Tibial nerve (tissue), 4 donors: ENCODE data around the gene DLGAP1. TPM values are rescaled to one million over a fixed set of nuclear protein-coding genes. Genes with fewer than 3 reads are reported as not detected.

ENCODE experiments used
- DNase-seq, 2 donors: peaks; one replicate each; pipeline ENCODE4 v3.0.0-alpha.2; 2019; ENCODE audit warnings: low spot score in 2 of 2
- H3K27ac ChIP-seq, 4 donors: fragments of 200-600 bp; sonication (generic) in 3 of 4; one replicate each; pipeline ENCODE4 v1.5.1; 2017 to 2019; ENCODE audit warnings: mild to moderate bottlenecking in 1 of 4
- H3K27me3 ChIP-seq, 2 donors: fragments of 200-600 bp; sonication (generic) in 1 of 2; one replicate each; pipeline versions ENCODE4 v1.5.1 to v1.6.0; 2017 to 2019
- H3K36me3 ChIP-seq, 3 donors: fragments of 200-600 bp; sonication (generic); one replicate each; pipeline ENCODE4 v1.5.1; 2018 to 2019
- H3K4me1 ChIP-seq, 4 donors: fragments of 200-600 bp; sonication (generic) in 3 of 4; one replicate each; pipeline ENCODE4 v1.5.1; 2017 to 2019
- H3K4me3 ChIP-seq, 4 donors: fragments of 200-600 bp; sonication (generic) in 3 of 4; one replicate each; pipeline ENCODE4 v1.5.1; 2017 to 2019; ENCODE audit warnings: mild to moderate bottlenecking in 1 of 4, moderate library complexity in 1 of 4
- H3K9me3 ChIP-seq, 4 donors: fragments of 200-600 bp; sonication (generic) in 3 of 4; one replicate each; pipeline ENCODE4 v1.5.1; 2017 to 2019
- CTCF ChIP-seq, 5 experiments: fragments of 200-600 bp in 3 of 5; fragments of 450-650 bp in 2 of 5; sonication (generic) in 3 of 5; IDR thresholded peaks; one replicate each; pipeline ENCODE4 v1.5.1; 2016 to 2019; ENCODE audit warnings: antibody characterized with exemption in 5 of 5, mild to moderate bottlenecking in 3 of 5, moderate library complexity in 2 of 5
- EP300 ChIP-seq, 2 donors: sonication (generic); formaldehyde crosslinking; IDR thresholded peaks; one replicate each; pipeline ENCODE4 v1.6.1; 2017; ENCODE audit warnings: antibody characterized with exemption in 2 of 2, mild to moderate bottlenecking in 1 of 2
- POLR2A ChIP-seq, 2 donors: fragments of 450-650 bp; IDR thresholded peaks; one replicate each; pipeline ENCODE4 v1.6.1; 2017; ENCODE audit warnings: antibody characterized with exemption in 2 of 2, mild to moderate bottlenecking in 2 of 2, moderate library complexity in 2 of 2
- WGBS, 2 donors: methylation state at CpG; one replicate each; pipeline ENCODE4 v1.1.5; 2018; 5-methylcytosine and 5-hydroxymethylcytosine counted together
- total RNA-seq, 4 donors: library from RNA; depleted of rRNA; stranded (reverse); fragments of >200 nt; gene quantifications; one replicate each; pipeline ENCODE4 v1.1.0, GENCODE V29; 2016

Gene DLGAP1
- total RNA-seq, 4 donors from 2014 or later: 1.5 to 18.3 (median 2.5) TPM

DNA sequence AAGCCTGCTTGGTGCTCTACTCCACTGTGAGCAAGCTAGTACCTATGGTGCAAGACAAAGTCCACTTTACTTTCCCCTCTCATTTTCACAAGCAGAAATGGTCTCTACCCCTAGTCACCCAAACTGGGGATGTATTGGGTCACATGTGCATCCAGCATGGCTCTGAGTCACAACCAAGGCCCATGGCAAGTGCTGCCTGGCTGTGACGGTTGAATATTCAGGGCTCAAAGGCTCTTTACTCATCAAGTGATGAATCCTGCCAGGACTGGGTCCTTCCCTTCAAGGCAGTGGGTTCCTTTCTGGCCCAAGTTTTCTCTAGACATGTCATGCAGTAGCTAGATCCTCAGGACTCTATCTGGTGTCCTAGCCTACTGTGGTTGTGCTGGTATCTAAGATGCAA lies 311.5 kb downstream of the DLGAP1 start:
- Histone ChIP-seq H3K4me3 (no peak overlapping the region), H3K9me3 (no peaks in the 10 kb centered on the region), H3K27me3 (no peaks in the 10 kb centered on the region), H3K36me3 (no peaks in the 10 kb centered on the region), H3K27ac (no peak overlapping the region), H3K4me1 (no peaks in the 10 kb centered on the region)
- DNase-seq: no peak
- WGBS, 2 donors: 89 to 100% methylated on average over 1 of the region's 1 CpG
- TF ChIP-seq CTCF (IDR thresholded peaks at IDR 0.05): no peak
- no peak for TF ChIP-seq POLR2A (IDR thresholded peaks at IDR 0.05)
- TF ChIP-seq EP300 (IDR thresholded peaks at IDR 0.05): no peak

- WGBS, 2 donors: 95 to 96% methylated on average over 5 of the region's 5 CpGs
- TF ChIP-seq CTCF (IDR thresholded peaks at IDR 0.05) (no peak), EP300 (IDR thresholded peaks at IDR 0.05) (no peak), POLR2A (IDR thresholded peaks at IDR 0.05) (no peak)
- no peaks in the 10 kb centered on the region for H3K9me3 ChIP-seq
- no peak overlapping the region for H3K4me3 ChIP-seq
- H3K4me1 ChIP-seq: no peaks in the 10 kb centered on the region
- no peak for DNase-seq
- H3K36me3 ChIP-seq: no peaks in the 10 kb centered on the region
- H3K27ac ChIP-seq: no peak overlapping the region
- no peaks in the 10 kb centered on the region for H3K27me3 ChIP-seq
Observed at GRCh38 chr18:4142876-4143275, 312.2 kb downstream of the DLGAP1 start.

GRCh38 chr18:4134700-4135099 lies 320.4 kb downstream of the DLGAP1 start:
- Histone ChIP-seq H3K4me1 (peaks cover 0 to 14% (median 6%) of the 10 kb centered on the region in 4 donors), H3K27me3 (no peaks in the 10 kb centered on the region), H3K4me3 (no peak overlapping the region), H3K36me3 (no peaks in the 10 kb centered on the region), H3K9me3 (no peaks in the 10 kb centered on the region), H3K27ac (no peak overlapping the region)
- DNase-seq: no peak
- TF ChIP-seq POLR2A (IDR thresholded peaks at IDR 0.05) (no peak), CTCF (IDR thresholded peaks at IDR 0.05) (no peak), EP300 (IDR thresholded peaks at IDR 0.05) (no peak)
- WGBS, 2 donors: 74 to 82% methylated on average over 6 of the region's 6 CpGs

DNA sequence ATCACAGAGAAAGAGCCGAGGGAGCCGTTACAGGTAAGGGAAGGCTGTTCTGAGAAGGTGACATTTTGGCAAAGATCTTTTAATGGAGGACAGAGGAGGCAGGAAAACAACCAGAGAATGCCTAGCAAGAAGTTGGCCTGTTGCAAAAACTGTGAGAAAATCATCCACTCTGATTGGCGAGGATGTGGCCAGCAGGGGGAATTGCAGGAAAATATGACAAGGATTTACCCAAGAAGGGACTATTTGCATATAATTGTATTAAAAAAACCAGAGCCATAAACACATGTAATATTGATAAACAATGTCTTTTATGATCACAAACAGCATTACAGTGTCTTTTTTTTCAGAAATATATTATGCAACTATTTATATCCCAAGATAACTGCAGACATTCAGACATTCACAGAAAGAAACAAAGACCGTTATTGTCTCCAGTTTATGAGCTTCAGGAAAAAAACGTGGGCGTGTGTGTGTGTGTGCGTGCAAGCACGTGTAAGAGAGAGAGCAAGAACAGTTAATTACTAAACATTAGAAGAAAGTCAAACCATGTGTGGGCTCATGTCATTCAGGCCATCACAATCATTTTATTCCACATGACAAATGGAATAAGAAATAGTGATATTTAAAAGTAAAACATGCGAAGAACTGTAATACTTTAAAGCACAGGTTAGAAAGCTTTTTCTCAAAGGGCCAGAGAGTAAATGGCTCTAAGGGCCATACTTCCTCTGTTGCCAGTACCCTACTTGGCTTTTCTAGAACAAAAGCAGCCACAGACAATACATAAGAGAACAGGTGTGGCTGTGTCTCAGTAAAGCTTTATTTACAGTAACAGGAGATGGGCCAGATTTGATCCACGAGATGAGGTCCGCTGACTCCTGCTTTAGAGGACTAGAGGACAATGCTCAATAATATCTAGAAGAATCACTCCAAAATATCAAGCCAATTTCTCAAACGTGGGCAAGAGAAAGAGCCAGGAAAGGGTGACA lies 324.1 kb downstream of the DLGAP1 start:
- no peak for DNase-seq
- Histone ChIP-seq H3K27ac (peak overlapping the region in 1 of 4 donors; percentile 63), H3K27me3 (no peaks in the 10 kb centered on the region), H3K4me1 (peaks cover 0 to 16% (median 6%) of the 10 kb centered on the region in 4 donors), H3K4me3 (peak overlapping the region in 1 of 4 donors; percentile 8), H3K9me3 (no peaks in the 10 kb centered on the region), H3K36me3 (no peaks in the 10 kb centered on the region)
- 35 to 37% methylated on average over 12 of the region's 12 CpGs for WGBS, 2 donors
- TF ChIP-seq POLR2A (IDR thresholded peaks at IDR 0.05) (no peak), CTCF (IDR thresholded peaks at IDR 0.05) (peak in 3 of 5 experiments; percentile 7 to 11 (median 11)), EP300 (IDR thresholded peaks at IDR 0.05) (peak; percentile 27 to 65)

GRCh38 chr18:4126939-4127338 lies 328.2 kb downstream of the DLGAP1 start:
- WGBS, 2 donors: 70 to 79% methylated on average over 1 of the region's 1 CpG
- DNase-seq: no peak
- H3K36me3 ChIP-seq: no peaks in the 10 kb centered on the region

More at GRCh38 chr18:4126939-4127338, 328.2 kb downstream of the DLGAP1 start:
- Histone ChIP-seq H3K4me1 (peaks cover 0 to 34% (median 13%) of the 10 kb centered on the region in 4 donors), H3K27me3 (no peaks in the 10 kb centered on the region), H3K9me3 (no peaks in the 10 kb centered on the region), H3K27ac (no peak overlapping the region), H3K4me3 (no peak overlapping the region)
- TF ChIP-seq CTCF (IDR thresholded peaks at IDR 0.05) (no peak), POLR2A (IDR thresholded peaks at IDR 0.05) (no peak), EP300 (IDR thresholded peaks at IDR 0.05) (no peak)
